MM.1S (cell line): ENCODE results near the gene FOXL1.

ENCODE experiments used
- DNase-seq: peaks from one replicate; pipeline ENCODE4 v3.0.0-alpha.2; 2015
- H2AFZ ChIP-seq: fragments of 300-600 bp; sonication (generic); 2 replicates; pipeline ENCODE4 v1.6.0; 2016; ENCODE audit warnings: antibody characterized with exemption, low read length
- H3F3A ChIP-seq: fragments of 300-600 bp; sonication (generic); 2 replicates; pipeline ENCODE4 v1.6.1; 2016; ENCODE audit warnings: mild to moderate bottlenecking, antibody characterized with exemption, low read length, moderate library complexity, mixed read lengths; ENCODE audit not compliant: insufficient read depth
- H3K27ac ChIP-seq: fragments of 300-600 bp; sonication (generic); 2 replicates; pipeline ENCODE4 v1.5.1; 2016; ENCODE audit warnings: mild to moderate bottlenecking, low read length
- H3K27me3 ChIP-seq: fragments of 300-600 bp; sonication (generic); replicated peaks from 2 replicates; pipeline ENCODE4 v1.6.0; 2016; ENCODE audit warnings: low read length; ENCODE audit not compliant: insufficient read depth
- H3K36me3 ChIP-seq: fragments of 300-600 bp; sonication (generic); replicated peaks from 2 replicates; pipeline ENCODE4 v1.6.1; 2016; ENCODE audit warnings: mild to moderate bottlenecking, low read length, mixed read lengths; ENCODE audit not compliant: insufficient read depth
- H3K4me1 ChIP-seq: fragments of 300-600 bp; sonication (generic); 2 replicates; pipeline ENCODE4 v1.6.1; 2016; ENCODE audit warnings: low read length, mixed read lengths
- H3K4me2 ChIP-seq: fragments of 300-600 bp; sonication (generic); 2 replicates; pipeline ENCODE4 v1.6.0; 2016; ENCODE audit warnings: low read depth, low read length
- H3K4me3 ChIP-seq: fragments of 300-600 bp; sonication (generic); 2 replicates; pipeline ENCODE4 v1.5.1; 2016; ENCODE audit warnings: low read length, mixed read lengths
- H3K79me2 ChIP-seq: fragments of 300-600 bp; sonication (generic); 2 replicates; pipeline ENCODE4 v1.6.1; 2016; ENCODE audit warnings: mixed run types, low read length, mixed read lengths
- H3K9ac ChIP-seq: fragments of 300-600 bp; sonication (generic); 2 replicates; pipeline ENCODE4 v1.6.1; 2016; ENCODE audit warnings: low read length, mixed read lengths
- H3K9me2 ChIP-seq: fragments of 300-600 bp; sonication (generic); replicated peaks from 2 replicates; pipeline ENCODE4 v1.6.1; 2016; ENCODE audit warnings: mild to moderate bottlenecking, low read length, mixed read lengths; ENCODE audit not compliant: insufficient read depth
- H3K9me3 ChIP-seq: fragments of 300-600 bp; sonication (generic); replicated peaks from 2 replicates; pipeline ENCODE4 v1.6.1; 2016; ENCODE audit warnings: mild to moderate bottlenecking, low read length, mixed read lengths; ENCODE audit not compliant: insufficient read depth
- H4K20me1 ChIP-seq: fragments of 300-600 bp; sonication (generic); 2 replicates; pipeline ENCODE4 v1.6.1; 2016; ENCODE audit warnings: mild to moderate bottlenecking, low read length, moderate library complexity, mixed read lengths; ENCODE audit not compliant: insufficient read depth
- EZH2 ChIP-seq: fragments of 300-600 bp; sonication (generic); optimal IDR thresholded peaks from 2 replicates; pipeline ENCODE3; 2017; ENCODE audit warnings: low read depth, mild to moderate bottlenecking, antibody characterized with exemption, low read length, mixed read lengths
- EZH2phosphoT487 ChIP-seq: fragments of 300-600 bp; sonication (generic); IDR thresholded peaks from 2 replicates; pipeline ENCODE4 v1.6.1; 2018; ENCODE audit warnings: antibody characterized with exemption, low read length
- TF ChIP-seq, protein P1 (sequence below): fragments of 300-600 bp; sonication (generic); IDR thresholded peaks from 2 replicates; pipeline ENCODE4 v1.5.1; 2016; ENCODE audit warnings: antibody characterized with exemption, low read length, mixed read lengths

Gene FOXL1

GRCh38 chr16:86566601-86566965 is 11.8 kb upstream of the FOXL1 start, which contains the start of gene FOXC2:
FOXC2 (plus strand) TSS chr16:86566829; CDS start chr16:86567336, 507 bp downstream.
- Histone ChIP-seq H3K27me3 (peaks cover 75% of the 10 kb centered on the region), H3F3A (no peaks in the 10 kb centered on the region), H3K4me2 (no peak within 1 kb of the TSS), H2AFZ (no peak within 1 kb of the TSS), H3K4me1 (no peaks in the 10 kb centered on the region), H3K9me2 (no peaks in the 10 kb centered on the region), H3K4me3 (no peak within 1 kb of the TSS), H4K20me1 (no peaks in the 10 kb centered on the region), H3K27ac (no peak within 1 kb of the TSS), H3K9me3 (no peaks in the 10 kb centered on the region), H3K36me3 (no peaks in the 10 kb centered on the region), H3K79me2 (no peaks in the 10 kb centered on the region), H3K9ac (no peak within 1 kb of the TSS)
- TF ChIP-seq EZH2phosphoT487 (no peak), EZH2 (no peak)
- TF ChIP-seq, protein P1, sequence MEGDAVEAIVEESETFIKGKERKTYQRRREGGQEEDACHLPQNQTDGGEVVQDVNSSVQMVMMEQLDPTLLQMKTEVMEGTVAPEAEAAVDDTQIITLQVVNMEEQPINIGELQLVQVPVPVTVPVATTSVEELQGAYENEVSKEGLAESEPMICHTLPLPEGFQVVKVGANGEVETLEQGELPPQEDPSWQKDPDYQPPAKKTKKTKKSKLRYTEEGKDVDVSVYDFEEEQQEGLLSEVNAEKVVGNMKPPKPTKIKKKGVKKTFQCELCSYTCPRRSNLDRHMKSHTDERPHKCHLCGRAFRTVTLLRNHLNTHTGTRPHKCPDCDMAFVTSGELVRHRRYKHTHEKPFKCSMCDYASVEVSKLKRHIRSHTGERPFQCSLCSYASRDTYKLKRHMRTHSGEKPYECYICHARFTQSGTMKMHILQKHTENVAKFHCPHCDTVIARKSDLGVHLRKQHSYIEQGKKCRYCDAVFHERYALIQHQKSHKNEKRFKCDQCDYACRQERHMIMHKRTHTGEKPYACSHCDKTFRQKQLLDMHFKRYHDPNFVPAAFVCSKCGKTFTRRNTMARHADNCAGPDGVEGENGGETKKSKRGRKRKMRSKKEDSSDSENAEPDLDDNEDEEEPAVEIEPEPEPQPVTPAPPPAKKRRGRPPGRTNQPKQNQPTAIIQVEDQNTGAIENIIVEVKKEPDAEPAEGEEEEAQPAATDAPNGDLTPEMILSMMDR, result no peak
- no peak for DNase-seq

DNA sequence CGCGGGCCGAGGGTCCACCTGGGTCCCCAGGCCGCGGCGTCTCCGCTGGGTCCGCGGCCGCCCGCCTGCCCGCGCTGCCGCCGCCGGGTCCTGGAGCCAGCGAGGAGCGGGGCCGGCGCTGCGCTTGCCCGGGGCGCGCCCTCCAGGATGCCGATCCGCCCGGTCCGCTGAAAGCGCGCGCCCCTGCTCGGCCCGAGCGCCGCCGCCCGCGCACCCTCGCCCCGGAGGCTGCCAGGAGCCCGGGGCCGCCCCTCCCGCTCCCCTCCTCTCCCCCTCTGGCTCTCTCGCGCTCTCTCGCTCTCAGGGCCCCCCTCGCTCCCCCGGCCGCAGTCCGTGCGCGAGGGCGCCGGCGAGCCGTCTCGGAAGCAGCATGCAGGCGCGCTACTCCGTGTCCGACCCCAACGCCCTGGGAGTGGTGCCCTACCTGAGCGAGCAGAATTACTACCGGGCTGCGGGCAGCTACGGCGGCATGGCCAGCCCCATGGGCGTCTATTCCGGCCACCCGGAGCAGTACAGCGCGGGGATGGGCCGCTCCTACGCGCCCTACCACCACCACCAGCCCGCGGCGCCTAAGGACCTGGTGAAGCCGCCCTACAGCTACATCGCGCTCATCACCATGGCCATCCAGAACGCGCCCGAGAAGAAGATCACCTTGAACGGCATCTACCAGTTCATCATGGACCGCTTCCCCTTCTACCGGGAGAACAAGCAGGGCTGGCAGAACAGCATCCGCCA is 11.2 kb upstream of the FOXL1 start:
- TF ChIP-seq EZH2phosphoT487, result no peak
- TF ChIP-seq, protein P1, result no peak
- no peak for TF ChIP-seq EZH2
- H2AFZ ChIP-seq, result no peak overlapping the region
- H3K9me2 ChIP-seq, result no peaks in the 10 kb centered on the region
- DNase-seq, result no peak
- no peak overlapping the region for H3K9ac ChIP-seq
- no peaks in the 10 kb centered on the region for H3K4me1 ChIP-seq
- H3K4me2 ChIP-seq, result no peak overlapping the region
- H3K36me3 ChIP-seq, result no peaks in the 10 kb centered on the region
- H3K27me3 ChIP-seq, result peaks cover 75% of the 10 kb centered on the region
- no peaks in the 10 kb centered on the region for H4K20me1 ChIP-seq
- H3F3A ChIP-seq, result no peaks in the 10 kb centered on the region
- no peak overlapping the region for H3K27ac ChIP-seq
- no peak overlapping the region for H3K4me3 ChIP-seq
- no peaks in the 10 kb centered on the region for H3K79me2 ChIP-seq
- H3K9me3 ChIP-seq, result no peaks in the 10 kb centered on the region

- DNase-seq, result no peak
- Histone ChIP-seq H3K9me3 (no peaks in the 10 kb centered on the region), H3K27me3 (peaks cover 75% of the 10 kb centered on the region), H3K79me2 (no peaks in the 10 kb centered on the region), H3K4me1 (no peaks in the 10 kb centered on the region), H3F3A (no peaks in the 10 kb centered on the region), H3K9me2 (no peaks in the 10 kb centered on the region), H3K4me2 (no peak overlapping the region), H3K27ac (no peak overlapping the region), H4K20me1 (no peaks in the 10 kb centered on the region), H3K4me3 (no peak overlapping the region), H3K9ac (no peak overlapping the region), H3K36me3 (no peaks in the 10 kb centered on the region), H2AFZ (no peak overlapping the region)
- TF ChIP-seq, protein P1, result no peak
- no peak for TF ChIP-seq EZH2phosphoT487
- TF ChIP-seq EZH2, result no peak
Observed at GRCh38 chr16:86567701-86568581, 10.4 kb upstream of the FOXL1 start.
